Measurements from ENCODE around the gene PHETA1. TPM values are rescaled to one million over a fixed set of nuclear protein-coding genes. Genes with fewer than 3 reads are reported as not detected.
A peak's percentile ranks its signal among the peaks of the same experiment; 100 is the strongest.
"Not testable (repeated sequence)": the region's sequence is repeated elsewhere in the genome, so short reads cannot be mapped to it uniquely, and the experiment has no call there.

PHETA1 gene
- total and polyA plus RNA-seq, 5 donors from 2014 or later, result 0.34 to 2.4 (median 1.1) TPM

- H3K4me1 Mint-ChIP-seq, result peaks cover 12 to 83% (median 44%) of the 10 kb centered on the region in 4 donors
- no peak for ATAC-seq (ENCODE audit: low read depth in 2 of 2)
- no peaks in the 10 kb centered on the region for H3K9me3 Mint-ChIP-seq
- H3K4me3 ChIP-seq (ENCODE audit: low read depth, low read length), result peak overlapping the region; percentile 82
- H3K27ac Mint-ChIP-seq, result peak overlapping the region; percentile 1 to 93 (median 91)
- peaks cover 89% of the 10 kb centered on the region for H3K4me1 ChIP-seq (ENCODE audit: control insufficient read depth, insufficient read depth, low read length, poor library complexity, severe bottlenecking)
- peak overlapping the region; percentile 85 to 96 (median 88) for H3K4me3 Mint-ChIP-seq
- H3K36me3 ChIP-seq (ENCODE audit: control insufficient read depth, insufficient read depth, low read length), result no peaks in the 10 kb centered on the region
- no peak for DNase-seq
- no peaks in the 10 kb centered on the region for H3K36me3 Mint-ChIP-seq
- H3K27me3 Mint-ChIP-seq, result peaks cover 5% of the 10 kb centered on the region
- peak overlapping the region; percentile 91 for H3K27ac ChIP-seq (ENCODE audit: insufficient read depth, low read length, poor library complexity, severe bottlenecking)
- H3K9me3 ChIP-seq (ENCODE audit: control insufficient read depth in 2 of 2, low read length in 2 of 2), result no peaks in the 10 kb centered on the region
- H3K27me3 ChIP-seq (ENCODE audit: control insufficient read depth, insufficient read depth, low read length), result no peaks in the 10 kb centered on the region
These were observed 38.7 kb upstream of the PHETA1 start for GRCh38 chr12:111407377-111408115.

- Histone ChIP-seq H3K27ac (ENCODE audit: insufficient read depth, low read length, poor library complexity, severe bottlenecking) (peak overlapping the region; percentile 91), H3K4me1 (ENCODE audit: control insufficient read depth, insufficient read depth, low read length, poor library complexity, severe bottlenecking) (peaks cover 81% of the 10 kb centered on the region), H3K9me3 (ENCODE audit: control insufficient read depth in 2 of 2, low read length in 2 of 2) (no peaks in the 10 kb centered on the region), H3K36me3 (ENCODE audit: control insufficient read depth, insufficient read depth, low read length) (no peaks in the 10 kb centered on the region), H3K4me3 (ENCODE audit: low read depth, low read length) (peak overlapping the region; percentile 82), H3K27me3 (ENCODE audit: control insufficient read depth, insufficient read depth, low read length) (no peaks in the 10 kb centered on the region)
- peak overlapping the region; percentile 85 to 96 (median 88) for H3K4me3 Mint-ChIP-seq
- peak; percentile 37 to 59 (median 47) for DNase-seq
- no peak for ATAC-seq (ENCODE audit: low read depth in 2 of 2)
- H3K4me1 Mint-ChIP-seq, result peaks cover 12 to 75% (median 37%) of the 10 kb centered on the region in 4 donors
- peak overlapping the region; percentile 83 to 93 (median 91) for H3K27ac Mint-ChIP-seq
- no peaks in the 10 kb centered on the region for H3K36me3 Mint-ChIP-seq
- peaks cover 9% of the 10 kb centered on the region for H3K27me3 Mint-ChIP-seq
- no peaks in the 10 kb centered on the region for H3K9me3 Mint-ChIP-seq
These were observed 37.8 kb upstream of the PHETA1 start for GRCh38 chr12:111406474-111407376.

DNA sequence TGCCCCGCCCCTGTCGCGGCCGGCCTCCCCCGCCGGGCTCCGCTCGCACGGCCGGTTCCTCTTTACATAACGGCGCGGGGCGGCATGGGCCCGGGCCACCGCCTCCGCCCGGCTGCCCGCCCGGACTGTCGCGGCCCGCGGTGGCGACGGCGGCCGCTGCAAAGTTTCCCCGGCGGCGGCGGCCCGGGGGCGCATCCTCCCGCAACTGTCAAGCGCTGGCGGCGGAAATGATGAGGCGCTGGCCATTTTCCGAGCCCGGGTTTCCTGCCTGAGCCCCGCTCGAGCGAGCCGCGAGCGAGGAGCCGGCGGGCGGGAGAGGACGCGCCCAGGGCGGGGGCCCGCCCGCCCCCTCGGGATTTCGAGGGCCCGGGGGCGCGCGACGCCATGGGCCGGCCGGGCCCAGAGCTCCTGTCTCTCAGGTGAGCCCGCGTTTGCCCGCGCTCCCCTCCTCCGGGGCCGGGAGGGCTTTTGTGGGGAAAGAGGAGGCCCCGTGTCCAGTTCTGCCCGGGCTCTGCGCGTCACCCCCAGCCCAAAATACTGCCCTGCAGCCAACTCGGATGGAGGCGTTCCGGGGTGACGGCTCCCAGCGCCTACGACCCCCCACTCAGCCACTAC is 37.1 kb upstream of the PHETA1 start, which contains the start of gene SH2B3:
SH2B3 (plus strand) TSS at position 65 of the 615 bp plus-strand sequence. CDS start 12,223 bp downstream, outside the sequence.
- Mint-ChIP-seq H3K36me3 (no peaks in the 10 kb centered on the region), H3K27ac (peak within 1 kb of the TSS; percentile 83 to 96 (median 91)), H3K9me3 (no peaks in the 10 kb centered on the region), H3K4me3 (peak within 1 kb of the TSS; percentile 86 to 99 (median 92)), H3K27me3 (peaks cover 9% of the 10 kb centered on the region), H3K4me1 (peaks cover 12 to 68% (median 37%) of the 10 kb centered on the region in 4 donors)
- H3K9me3 ChIP-seq (ENCODE audit: control insufficient read depth in 2 of 2, low read length in 2 of 2), result no peaks in the 10 kb centered on the region
- H3K4me3 ChIP-seq (ENCODE audit: low read depth, low read length), result peak within 1 kb of the TSS; percentile 82
- H3K4me1 ChIP-seq (ENCODE audit: control insufficient read depth, insufficient read depth, low read length, poor library complexity, severe bottlenecking), result peaks cover 74% of the 10 kb centered on the region
- ATAC-seq (ENCODE audit: low read depth in 2 of 2) (peak; percentile 41 to 43), DNase-seq (peak in 2 of 3 donors; percentile 83 to 89)
- no peaks in the 10 kb centered on the region for H3K36me3 ChIP-seq (ENCODE audit: control insufficient read depth, insufficient read depth, low read length)
- peak within 1 kb of the TSS; percentile 91 for H3K27ac ChIP-seq (ENCODE audit: insufficient read depth, low read length, poor library complexity, severe bottlenecking)
- H3K27me3 ChIP-seq (ENCODE audit: control insufficient read depth, insufficient read depth, low read length), result no peaks in the 10 kb centered on the region

DNA sequence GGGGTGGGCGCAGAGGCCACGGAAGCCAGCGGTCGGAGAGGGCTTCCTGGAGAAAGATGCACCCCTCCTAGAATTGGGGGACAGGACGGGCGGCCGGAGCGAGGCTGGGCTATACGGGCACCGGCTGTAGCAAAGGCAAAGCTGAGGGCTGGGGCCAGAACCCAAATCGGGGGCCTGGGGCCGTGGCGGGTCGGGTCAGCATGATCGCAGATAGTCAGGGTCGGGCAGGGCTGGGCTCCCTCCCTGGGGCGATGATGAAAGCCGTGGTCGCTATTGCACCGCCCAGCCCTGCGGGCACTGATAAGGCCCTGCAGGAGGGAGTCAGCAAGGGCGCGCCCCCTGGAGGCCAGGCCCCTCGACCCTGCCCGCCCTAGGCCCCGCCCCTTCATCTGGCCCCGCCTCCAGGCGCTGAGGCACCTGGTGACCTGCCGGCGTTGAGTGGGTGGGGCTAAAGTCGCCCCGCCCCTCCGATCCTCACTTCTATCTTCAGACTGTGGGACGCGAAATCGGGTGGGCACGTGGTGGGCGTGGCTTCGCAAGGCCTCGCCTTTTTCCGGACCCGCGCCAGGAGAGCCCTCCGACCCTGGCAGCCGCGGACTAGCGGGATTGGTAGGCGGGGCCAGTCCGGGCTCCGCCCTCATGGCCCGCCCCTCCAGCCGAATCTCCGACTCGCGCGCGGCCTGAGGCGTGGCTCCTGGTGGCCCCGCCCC is 36.4 kb upstream of the PHETA1 start:
- peak; percentile 96 to 98 (median 97) for DNase-seq
- ATAC-seq (ENCODE audit: low read depth in 2 of 2), result peak; percentile 77 to 79
- Histone ChIP-seq H3K9me3 (ENCODE audit: control insufficient read depth in 2 of 2, low read length in 2 of 2) (no peaks in the 10 kb centered on the region), H3K4me1 (ENCODE audit: control insufficient read depth, insufficient read depth, low read length, poor library complexity, severe bottlenecking) (peaks cover 67% of the 10 kb centered on the region), H3K4me3 (ENCODE audit: low read depth, low read length) (no peak overlapping the region), H3K27me3 (ENCODE audit: control insufficient read depth, insufficient read depth, low read length) (no peaks in the 10 kb centered on the region), H3K36me3 (ENCODE audit: control insufficient read depth, insufficient read depth, low read length) (no peaks in the 10 kb centered on the region), H3K27ac (ENCODE audit: insufficient read depth, low read length, poor library complexity, severe bottlenecking) (peak overlapping the region; percentile 91)
- Mint-ChIP-seq H3K4me1 (peaks cover 12 to 61% (median 34%) of the 10 kb centered on the region in 4 donors), H3K36me3 (no peaks in the 10 kb centered on the region), H3K27me3 (peaks cover 15% of the 10 kb centered on the region), H3K9me3 (no peaks in the 10 kb centered on the region), H3K27ac (peak overlapping the region; percentile 74 to 96 (median 77)), H3K4me3 (peak overlapping the region; percentile 80 to 99 (median 92))

- Mint-ChIP-seq H3K27me3 (peaks cover 18% of the 10 kb centered on the region), H3K4me3 (peak overlapping the region; percentile 80 to 99 (median 92)), H3K36me3 (no peaks in the 10 kb centered on the region), H3K9me3 (no peaks in the 10 kb centered on the region), H3K27ac (peak overlapping the region; percentile 74 to 84 (median 77)), H3K4me1 (peaks cover 12 to 57% (median 34%) of the 10 kb centered on the region in 4 donors)
- Histone ChIP-seq H3K9me3 (ENCODE audit: control insufficient read depth in 2 of 2, low read length in 2 of 2) (no peaks in the 10 kb centered on the region), H3K27me3 (ENCODE audit: control insufficient read depth, insufficient read depth, low read length) (no peaks in the 10 kb centered on the region), H3K4me1 (ENCODE audit: control insufficient read depth, insufficient read depth, low read length, poor library complexity, severe bottlenecking) (peaks cover 60% of the 10 kb centered on the region), H3K27ac (ENCODE audit: insufficient read depth, low read length, poor library complexity, severe bottlenecking) (peak overlapping the region; percentile 91), H3K4me3 (ENCODE audit: low read depth, low read length) (peak overlapping the region; percentile 44), H3K36me3 (ENCODE audit: control insufficient read depth, insufficient read depth, low read length) (no peaks in the 10 kb centered on the region)
- peak; percentile 32 to 53 (median 34) for DNase-seq
- ATAC-seq (ENCODE audit: low read depth in 2 of 2), result no peak
These were observed 35.7 kb upstream of the PHETA1 start for GRCh38 chr12:111404362-111405148.

DNA sequence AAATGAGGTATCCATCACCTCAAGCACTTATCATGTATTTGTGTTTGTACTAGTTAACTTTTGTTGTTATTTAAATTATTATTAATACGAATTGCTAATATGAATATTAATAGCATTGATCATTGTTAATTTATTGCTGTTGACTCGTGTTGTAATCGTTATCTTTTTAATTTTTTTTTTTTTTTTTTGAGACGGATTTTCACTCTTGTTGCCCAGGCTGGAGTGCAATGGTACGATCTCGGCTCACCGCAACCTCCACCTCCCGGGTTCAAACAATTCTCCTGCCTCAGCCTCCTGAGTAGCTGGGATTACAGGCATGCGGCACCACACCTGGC is 33.6 kb upstream of the PHETA1 start:
- H3K36me3 Mint-ChIP-seq; H3K27ac Mint-ChIP-seq; H3K9me3 ChIP-seq (ENCODE audit: control insufficient read depth in 2 of 2, low read length in 2 of 2); H3K36me3 ChIP-seq (ENCODE audit: control insufficient read depth, insufficient read depth, low read length); H3K27ac ChIP-seq (ENCODE audit: insufficient read depth, low read length, poor library complexity, severe bottlenecking); H3K27me3 ChIP-seq (ENCODE audit: control insufficient read depth, insufficient read depth, low read length); DNase-seq; ATAC-seq (ENCODE audit: low read depth in 2 of 2); H3K9me3 Mint-ChIP-seq; H3K4me3 ChIP-seq (ENCODE audit: low read depth, low read length): not testable (repeated sequence)
- Mint-ChIP-seq H3K27me3 (peaks cover 25% of the 10 kb centered on the region), H3K4me3 (peak overlapping the region in 2 of 4 donors; percentile 63 to 94), H3K4me1 (peaks cover 12 to 41% (median 24%) of the 10 kb centered on the region in 4 donors)
- H3K4me1 ChIP-seq (ENCODE audit: control insufficient read depth, insufficient read depth, low read length, poor library complexity, severe bottlenecking), result peaks cover 39% of the 10 kb centered on the region

All from CD4-positive, CD25-positive, alpha-beta regulatory T cell (primary cell).